ENCODE results near the gene GABBR1.

GABBR1 gene

GRCh38 chr6:29652198-29652584 is 19.2 kb upstream of the GABBR1 start:
- DNase-seq, result no peak

GRCh38 chr6:29651413-29652197 is 18.6 kb upstream of the GABBR1 start:
- DNase-seq, result peak; percentile 53

DNA sequence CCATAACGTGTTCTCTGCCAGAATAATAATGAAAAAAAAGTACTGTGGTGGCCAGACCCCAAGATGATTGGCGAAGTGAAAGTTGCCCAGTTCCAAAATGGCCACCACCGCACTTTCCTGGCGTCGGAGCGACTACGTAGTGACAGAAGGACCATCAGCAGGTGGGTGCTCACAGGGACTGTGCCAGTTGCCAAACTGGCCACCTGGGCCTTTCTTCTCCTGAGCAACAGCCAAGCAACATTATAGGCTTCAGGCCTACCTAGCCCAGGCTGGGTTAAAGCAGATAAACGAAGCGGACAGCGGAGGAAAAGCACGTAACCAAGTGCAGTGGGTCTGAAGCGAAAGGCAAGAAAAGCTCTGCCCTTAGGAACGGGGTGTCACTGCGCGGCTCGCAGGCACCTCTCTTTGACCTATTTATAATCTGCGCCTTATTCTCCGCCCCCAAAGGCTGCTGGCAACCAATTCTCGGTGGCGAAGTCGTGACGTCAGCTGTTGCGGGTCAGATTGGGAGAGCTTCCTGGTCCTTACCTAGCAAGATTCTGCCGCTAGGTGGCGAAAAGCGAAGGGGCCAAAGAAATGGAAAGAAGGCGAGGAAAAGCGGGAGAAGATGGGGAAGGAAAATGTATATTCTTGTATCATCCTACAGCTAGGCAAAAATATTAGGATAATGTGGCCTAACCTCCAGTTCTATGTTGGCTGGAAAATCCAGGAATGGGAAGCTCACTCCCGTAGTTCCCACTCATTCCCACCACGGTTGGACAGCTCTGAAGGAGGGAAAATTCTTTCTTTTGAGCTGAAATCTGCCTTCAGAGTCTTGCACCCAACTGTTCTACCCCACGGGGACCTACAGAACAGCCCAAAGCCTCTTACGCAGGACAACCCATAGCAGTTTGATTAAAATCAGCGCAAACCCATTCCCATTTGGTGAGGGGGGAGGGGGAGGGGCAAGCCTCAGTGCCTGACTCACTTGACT is 17.0 kb upstream of the GABBR1 start:
- DNase-seq, result peak; percentile 99

GRCh38 chr6:29647927-29648642 is 15.1 kb upstream of the GABBR1 start:
- no peak for DNase-seq

- peak; percentile 45 for DNase-seq
Measured at GRCh38 chr6:29641430-29642148, 8.6 kb upstream of the GABBR1 start.

DNA sequence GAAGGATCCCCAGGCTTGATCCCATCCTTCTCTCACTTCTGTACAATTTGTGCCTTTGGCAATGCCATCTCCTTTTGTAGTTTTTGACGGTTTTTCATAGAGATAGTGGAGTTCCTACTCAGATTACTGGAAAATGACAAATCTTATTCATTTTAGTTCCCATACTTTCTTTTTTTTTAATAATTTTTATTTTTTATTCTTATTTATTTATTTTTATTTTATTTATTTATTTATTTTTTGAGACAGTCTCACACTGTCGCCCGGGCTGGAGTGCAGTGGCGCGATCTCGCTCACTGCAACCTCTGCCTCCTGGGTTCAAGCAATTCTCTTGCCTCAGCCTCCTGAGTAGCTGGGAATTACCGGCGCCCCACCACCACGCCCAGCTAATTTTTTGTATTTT is 4.3 kb upstream of the GABBR1 start:
- DNase-seq, result no peak

- no peak for DNase-seq
Measured at GRCh38 chr6:29633534-29633905, 537 bp upstream of the GABBR1 start.

GRCh38 chr6:29631860-29632731 is 887 bp downstream of the GABBR1 start:
- peak; percentile 69 for DNase-seq

DNA sequence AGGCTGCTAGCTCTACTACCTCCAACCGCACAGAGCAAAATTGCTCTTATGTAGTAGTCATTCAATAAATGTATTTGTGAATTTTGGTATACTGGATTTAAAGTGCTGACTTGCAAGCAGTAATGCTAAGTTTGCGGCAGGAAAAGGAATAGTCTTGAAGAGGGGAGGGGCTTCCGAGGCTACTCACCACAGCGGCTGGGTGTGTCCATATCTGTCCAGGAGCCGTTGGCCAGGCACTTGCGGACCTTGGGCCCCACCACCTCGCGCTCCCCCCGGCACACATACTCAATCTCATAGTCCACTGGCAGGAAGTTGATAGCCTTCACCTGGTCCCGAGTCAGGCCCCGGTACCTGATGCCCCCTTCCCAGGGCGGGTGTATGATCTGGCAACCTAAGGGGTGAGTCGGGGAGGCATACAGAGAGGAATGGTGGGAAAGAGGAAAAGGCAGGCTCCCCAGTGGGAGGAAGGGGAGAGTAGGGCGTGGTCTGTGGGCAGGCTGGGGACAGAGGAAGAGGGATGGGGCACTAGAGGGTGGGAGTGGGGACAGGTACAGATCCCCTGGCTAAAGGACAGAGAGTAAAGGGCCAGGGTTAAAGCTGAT is 1.7 kb downstream of the GABBR1 start:
- no peak for DNase-seq

DNA sequence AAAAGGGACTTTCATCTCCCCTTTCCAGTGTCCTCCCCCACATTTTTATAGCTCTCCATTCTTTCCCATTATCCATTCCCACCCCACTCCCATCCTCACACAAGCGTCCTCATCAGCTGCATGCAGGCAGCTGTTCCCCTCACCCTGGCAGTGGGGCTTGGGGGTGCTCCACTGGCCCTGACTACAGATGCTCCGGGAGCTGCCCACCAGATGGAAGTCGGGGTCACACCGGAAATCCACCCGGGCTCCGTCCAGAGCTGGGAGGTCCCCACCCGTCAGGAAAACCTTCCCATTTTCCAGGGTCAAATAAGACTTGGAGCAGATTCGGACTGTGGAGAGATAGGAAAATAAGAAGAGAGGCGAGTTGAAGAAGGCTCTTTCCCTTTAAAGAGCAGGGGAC is 2.7 kb downstream of the GABBR1 start:
- no peak for DNase-seq

DNA sequence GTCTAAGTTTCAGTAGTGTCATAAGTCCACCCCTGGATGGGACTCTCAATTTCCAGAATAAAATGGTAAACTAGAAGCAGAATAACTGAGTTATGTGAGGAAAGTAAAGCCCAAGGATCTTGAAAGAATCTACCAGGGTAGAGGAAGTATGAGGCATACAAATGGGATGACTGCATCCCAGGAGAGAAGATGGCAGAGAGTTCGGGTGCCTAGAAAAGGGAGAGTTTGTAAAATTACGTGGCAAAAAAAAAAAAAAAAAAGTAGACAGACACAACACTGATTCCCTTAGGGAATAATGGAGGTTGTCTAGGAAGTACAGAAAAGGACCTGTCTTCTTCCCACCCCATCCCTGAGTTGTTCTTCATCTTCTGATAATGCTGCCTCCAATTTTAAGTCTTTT is 3.4 kb downstream of the GABBR1 start:
- DNase-seq, result no peak

GRCh38 chr6:29628419-29629281 is 4.3 kb downstream of the GABBR1 start:
- DNase-seq, result peak; percentile 53

DNA sequence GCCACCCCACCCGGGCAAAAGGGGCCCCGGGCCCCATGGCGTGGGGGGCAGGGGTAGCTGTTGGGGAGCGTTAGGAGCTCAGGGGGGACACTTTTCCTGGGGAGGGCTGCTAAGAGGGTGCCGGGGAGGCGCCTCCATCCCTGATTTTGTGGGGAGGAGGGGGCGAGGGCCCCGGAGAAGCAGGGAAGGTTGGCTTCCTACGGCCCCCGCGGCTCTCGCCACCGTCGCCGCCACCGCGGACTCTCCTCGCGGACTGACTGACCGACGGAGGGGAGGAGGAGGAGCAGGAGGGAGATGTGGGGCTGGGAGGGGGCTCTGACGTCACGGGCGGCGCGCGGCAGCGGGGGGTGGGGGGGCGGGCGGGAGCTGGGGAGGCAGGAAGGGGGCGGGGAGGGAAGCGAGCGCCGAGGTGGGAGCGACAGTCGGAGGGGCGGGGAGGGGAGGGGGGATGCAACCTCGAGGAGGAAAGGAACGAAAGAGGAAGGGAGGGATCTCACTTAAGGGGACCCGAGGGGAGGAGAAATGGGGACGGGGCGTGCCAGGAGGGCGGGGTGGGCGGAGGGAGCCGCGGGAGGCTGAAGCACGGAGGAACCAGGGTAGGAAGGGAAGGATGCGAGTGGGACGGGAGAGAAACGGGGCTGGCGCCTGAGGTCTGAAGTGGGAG is 5.1 kb downstream of the GABBR1 start:
- peak; percentile 74 for DNase-seq

DNA sequence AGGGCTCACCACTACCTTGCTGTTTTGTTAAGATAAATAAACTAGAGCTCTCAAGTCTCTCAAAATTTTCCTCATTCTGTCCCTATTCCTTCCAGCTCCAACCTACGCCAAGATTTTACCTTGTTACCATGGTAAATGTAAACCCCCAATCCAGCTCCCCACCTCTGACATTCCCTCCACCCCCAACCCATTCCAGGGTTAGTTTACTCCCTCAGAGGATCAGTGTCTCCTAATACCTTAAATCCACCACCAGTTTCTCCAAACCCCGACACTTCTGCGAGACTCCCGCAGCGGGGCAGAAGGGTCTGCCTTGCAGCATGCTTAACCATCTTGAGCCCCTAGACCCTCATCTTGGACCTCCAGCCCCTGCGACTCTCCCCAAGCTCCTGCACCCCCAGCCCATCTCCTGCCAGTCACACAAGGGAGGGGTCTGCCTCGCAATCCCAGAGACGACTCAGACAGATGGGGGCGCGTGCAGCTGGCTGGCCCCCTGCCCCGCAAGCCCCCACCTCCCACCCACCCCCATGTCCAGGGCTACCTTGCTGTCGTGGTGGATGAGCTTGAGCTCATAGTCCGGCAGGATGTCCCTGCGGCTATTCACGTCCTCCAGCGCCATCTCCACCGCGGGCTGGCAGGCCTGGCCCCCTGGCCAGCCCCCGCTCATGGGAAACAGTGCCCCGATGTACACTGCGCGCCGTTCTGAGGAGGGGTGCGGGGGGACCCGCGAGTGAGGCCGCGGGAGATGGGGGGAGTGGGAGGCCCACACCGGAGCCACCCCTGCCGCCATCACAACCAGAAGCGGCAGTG is 5.8 kb downstream of the GABBR1 start:
- DNase-seq, result no peak

DNA sequence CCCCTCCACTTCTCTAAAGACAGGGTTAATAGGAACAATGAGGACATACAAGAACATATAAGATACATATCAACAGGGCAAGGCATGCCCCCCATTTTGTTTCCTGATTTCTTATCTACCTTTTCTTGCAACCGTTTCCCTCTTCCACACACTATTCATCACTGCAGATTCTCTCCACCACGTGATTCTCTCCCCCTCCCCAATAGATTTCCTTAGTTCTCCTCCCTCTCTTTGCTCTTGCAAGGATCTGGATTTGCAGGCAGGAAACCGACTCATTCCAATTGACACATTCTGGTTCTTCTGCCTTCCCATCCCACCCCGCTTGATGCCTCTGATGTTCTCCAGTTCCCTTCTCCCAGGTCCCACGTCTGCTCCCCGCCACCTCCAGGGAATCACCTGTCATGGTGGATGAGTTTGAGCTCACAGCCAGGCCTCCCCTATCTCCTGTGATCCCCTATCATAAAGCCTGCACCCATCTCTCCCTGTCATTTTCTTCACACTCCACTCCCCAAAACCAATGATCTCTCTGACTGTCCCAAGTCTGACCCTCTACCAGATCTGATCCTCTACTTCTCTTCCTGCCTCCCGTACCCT is 7.5 kb downstream of the GABBR1 start:
- no peak for DNase-seq

- DNase-seq, result no peak
Measured at GRCh38 chr6:29624520-29624961, 8.4 kb downstream of the GABBR1 start.

DNA sequence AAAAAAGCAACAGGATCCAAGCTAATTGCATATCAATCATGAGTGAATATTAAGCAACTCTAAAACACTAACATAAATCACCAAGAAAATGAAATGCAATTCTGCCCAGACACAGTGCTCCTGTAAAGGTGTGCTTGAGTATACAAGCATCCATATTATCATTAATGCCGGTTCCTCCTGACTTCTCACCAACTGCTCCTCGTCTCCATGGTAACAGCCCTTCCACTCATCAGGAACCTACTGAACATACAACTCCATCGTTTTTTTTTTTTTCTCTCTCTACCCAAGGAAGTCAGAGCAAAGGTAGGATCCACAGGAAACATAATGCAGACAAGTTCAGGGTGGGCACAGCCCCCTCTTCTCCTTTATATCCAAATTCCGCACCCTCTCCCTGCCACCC is 12.4 kb downstream of the GABBR1 start:
- DNase-seq, result no peak

DNA sequence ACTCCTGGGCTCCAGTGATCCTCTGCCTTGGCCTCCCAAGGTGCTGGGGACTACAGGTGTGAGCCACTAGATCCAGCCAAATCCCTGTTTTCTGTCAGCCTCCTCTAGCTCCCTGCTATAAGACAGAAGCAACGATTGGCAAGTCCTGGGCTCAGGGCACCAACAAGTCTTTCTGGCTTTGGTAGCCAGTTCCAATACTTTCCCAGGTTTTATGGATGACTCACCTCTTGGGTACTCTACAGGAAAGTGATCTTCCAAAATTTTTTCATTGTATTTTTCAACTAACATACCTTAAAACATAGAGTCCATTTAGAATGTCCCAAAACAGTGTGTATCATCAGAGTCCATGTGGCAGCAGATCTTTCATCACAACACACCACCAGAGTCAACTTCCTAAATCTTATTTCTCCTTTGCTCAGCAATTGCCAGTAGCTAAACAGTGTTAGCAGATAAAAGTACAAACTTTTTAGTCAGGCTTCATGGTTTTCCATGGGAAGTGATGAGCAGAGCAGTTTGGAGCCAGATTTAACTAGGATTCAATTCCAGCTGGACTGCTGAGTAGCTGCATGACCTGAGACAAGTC is 13.3 kb downstream of the GABBR1 start:
- no peak for DNase-seq
